ENCODE measurements around the gene MRPS35.

Gene MRPS35

DNA sequence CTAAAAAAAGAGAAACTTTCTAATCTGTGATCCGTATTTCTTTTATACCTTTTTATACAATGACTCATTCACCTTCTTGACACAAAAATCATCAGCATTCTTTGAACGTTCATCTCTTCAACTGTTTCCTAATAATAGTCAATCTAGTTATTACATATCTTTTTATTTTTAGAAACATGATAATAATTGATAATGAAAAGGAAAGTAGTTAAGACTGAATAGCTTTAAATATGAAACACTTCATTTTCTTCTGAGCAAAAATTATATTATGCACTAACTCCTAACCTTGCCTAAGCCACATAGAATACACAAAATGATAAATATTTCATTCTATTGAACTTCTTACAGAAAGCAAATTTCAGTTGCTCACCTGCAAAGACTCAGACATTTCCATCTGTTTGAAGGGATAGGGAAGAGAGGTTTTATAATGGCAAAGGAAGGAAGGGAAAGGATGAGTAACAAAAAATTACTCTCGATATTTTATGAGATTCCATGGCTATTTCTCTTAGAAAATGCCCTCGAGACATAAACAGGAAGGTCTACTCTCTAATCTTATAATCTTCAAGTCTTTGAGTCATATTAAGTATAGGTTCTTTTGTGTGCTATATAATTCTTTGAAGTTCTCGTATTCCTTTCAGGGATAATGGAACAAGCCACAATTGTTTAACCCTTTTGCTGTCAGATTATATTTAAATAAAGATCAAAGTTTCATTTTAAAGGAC, 61.9 kb downstream of the MRPS35 start:
- TF ChIP-seq, protein P1, sequence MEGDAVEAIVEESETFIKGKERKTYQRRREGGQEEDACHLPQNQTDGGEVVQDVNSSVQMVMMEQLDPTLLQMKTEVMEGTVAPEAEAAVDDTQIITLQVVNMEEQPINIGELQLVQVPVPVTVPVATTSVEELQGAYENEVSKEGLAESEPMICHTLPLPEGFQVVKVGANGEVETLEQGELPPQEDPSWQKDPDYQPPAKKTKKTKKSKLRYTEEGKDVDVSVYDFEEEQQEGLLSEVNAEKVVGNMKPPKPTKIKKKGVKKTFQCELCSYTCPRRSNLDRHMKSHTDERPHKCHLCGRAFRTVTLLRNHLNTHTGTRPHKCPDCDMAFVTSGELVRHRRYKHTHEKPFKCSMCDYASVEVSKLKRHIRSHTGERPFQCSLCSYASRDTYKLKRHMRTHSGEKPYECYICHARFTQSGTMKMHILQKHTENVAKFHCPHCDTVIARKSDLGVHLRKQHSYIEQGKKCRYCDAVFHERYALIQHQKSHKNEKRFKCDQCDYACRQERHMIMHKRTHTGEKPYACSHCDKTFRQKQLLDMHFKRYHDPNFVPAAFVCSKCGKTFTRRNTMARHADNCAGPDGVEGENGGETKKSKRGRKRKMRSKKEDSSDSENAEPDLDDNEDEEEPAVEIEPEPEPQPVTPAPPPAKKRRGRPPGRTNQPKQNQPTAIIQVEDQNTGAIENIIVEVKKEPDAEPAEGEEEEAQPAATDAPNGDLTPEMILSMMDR (IDR thresholded peaks at IDR 0.05; ENCODE audit: borderline replicate concordance, insufficient read depth, low read depth, low read length), result no peak
- no peak overlapping the region for H3K4me3 ChIP-seq (ENCODE audit: low read depth, low read length)

DNA sequence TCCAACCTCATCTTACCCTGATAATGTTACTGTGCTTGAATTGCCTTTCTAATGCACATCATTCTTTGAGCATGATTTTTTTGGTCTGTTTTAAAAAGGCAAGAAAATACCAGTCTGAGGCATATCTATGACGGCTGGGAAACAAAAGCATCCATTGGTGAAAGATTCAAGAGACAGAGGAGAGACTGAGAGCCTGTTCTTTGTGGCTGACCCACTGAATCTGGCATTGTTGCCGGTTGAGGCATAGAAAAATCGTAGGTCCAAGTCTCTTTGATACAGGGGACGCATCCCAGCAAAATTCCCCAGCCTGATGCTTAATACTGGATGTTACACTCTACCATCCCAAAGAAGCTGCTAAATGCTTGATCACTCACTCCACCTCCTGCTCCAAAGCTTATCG, 66.5 kb downstream of the MRPS35 start:
- TF ChIP-seq, protein P1 (IDR thresholded peaks at IDR 0.05; ENCODE audit: borderline replicate concordance, insufficient read depth, low read depth, low read length), result no peak

DNA sequence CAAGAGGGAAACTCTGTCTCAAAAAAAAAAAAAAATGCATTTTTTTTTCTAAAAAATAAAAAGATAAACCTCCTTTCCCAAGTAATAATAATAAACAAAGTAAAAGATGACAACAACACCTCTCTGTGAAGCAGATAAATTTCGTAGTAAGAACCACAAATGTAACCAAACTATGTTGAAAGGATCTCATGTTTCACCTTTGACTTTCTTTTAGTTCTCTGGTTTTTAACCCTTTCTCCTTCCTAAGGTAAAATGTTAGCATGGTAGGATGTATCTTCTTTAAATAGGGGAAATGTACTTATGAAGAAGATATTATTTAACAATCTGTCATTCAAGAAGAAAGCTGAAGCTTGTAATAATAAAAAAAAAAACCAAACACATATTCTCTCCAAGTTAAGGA, 67.6 kb downstream of the MRPS35 start:
- H3K4me3 ChIP-seq (ENCODE audit: low read depth, low read length), result no peak overlapping the region
- TF ChIP-seq, protein P1 (IDR thresholded peaks at IDR 0.05; ENCODE audit: borderline replicate concordance, insufficient read depth, low read depth, low read length), result no peak

More for the DNA sequence above, 66.5 kb downstream of the MRPS35 start:
- H3K4me3 ChIP-seq (ENCODE audit: low read depth, low read length), result no peak overlapping the region

DNA sequence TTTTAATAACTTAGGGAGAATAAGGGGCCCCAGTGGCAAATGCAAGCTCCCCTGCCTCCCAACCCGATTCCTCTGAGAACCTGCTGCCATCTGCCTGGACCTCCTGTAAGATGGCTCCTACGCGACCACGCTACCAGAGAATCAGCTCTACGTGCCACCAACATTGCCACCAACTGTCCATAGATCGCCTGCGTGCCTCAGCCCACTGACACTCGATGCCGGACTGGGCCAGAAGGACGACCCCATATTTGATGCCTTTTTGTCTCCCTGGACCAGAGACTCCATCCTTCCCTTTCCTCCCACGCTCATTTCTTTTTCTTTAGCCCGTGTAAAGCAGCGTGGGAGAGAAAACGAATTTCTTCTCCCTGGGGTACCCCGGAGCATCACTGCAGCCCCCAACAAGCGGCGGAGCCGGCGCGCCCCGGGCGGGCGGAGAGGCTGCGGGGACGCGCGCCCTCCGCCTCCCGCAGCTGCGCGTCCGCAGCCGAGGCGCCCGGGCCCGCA, 68.8 kb downstream of the MRPS35 start:
- TF ChIP-seq, protein P1 (IDR thresholded peaks at IDR 0.05; ENCODE audit: borderline replicate concordance, insufficient read depth, low read depth, low read length), result no peak
- peak overlapping the region; percentile 89 for H3K4me3 ChIP-seq (ENCODE audit: low read depth, low read length)

DNA sequence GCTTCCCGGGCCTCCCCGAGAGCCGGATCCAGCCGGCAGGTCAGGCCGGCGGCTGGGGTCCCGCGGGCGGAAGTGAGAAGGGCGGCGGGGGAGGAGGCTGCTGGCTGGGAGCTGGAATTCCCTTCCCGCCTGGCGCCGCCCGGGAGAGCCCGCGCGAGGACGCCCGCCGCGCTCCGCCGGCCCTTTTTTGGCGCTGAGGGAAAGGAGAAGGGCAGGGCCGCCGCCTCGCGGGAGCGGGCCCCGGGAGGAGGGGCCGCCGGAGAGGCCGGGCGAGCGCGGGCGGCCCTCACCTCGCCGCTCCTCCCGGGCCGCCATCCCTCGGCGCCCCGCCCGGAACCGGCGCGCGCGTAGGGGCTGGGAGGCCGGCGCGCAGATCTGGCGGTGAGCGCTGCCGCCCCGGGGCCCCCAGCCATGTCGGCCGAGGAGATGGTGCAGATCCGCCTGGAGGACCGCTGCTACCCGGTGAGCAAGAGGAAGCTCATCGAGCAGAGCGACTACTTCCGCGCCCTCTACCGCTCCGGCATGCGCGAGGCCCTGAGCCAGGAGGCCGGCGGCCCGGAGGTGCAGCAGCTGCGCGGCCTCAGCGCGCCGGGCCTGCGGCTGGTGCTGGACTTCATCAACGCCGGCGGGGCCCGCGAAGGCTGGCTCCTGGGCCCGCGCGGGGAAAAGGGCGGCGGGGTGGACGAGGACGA, 69.4 kb downstream of the MRPS35 start, which contains the start of the genes KLHL42 and MANSC4:
Gene KLHL42, plus strand, starts transcription at position 314 of the 692 bp plus-strand sequence. Its CDS starts 98 bp downstream, at position 412.
Gene MANSC4, minus strand, starts transcription at position 317 of the 692 bp plus-strand sequence. CDS start 8,960 bp downstream, outside the sequence.
- peak within 1 kb of the TSS; percentile 89 for H3K4me3 ChIP-seq (ENCODE audit: low read depth, low read length)
- TF ChIP-seq, protein P1 (IDR thresholded peaks at IDR 0.05; ENCODE audit: borderline replicate concordance, insufficient read depth, low read depth, low read length), result no peak

DNA sequence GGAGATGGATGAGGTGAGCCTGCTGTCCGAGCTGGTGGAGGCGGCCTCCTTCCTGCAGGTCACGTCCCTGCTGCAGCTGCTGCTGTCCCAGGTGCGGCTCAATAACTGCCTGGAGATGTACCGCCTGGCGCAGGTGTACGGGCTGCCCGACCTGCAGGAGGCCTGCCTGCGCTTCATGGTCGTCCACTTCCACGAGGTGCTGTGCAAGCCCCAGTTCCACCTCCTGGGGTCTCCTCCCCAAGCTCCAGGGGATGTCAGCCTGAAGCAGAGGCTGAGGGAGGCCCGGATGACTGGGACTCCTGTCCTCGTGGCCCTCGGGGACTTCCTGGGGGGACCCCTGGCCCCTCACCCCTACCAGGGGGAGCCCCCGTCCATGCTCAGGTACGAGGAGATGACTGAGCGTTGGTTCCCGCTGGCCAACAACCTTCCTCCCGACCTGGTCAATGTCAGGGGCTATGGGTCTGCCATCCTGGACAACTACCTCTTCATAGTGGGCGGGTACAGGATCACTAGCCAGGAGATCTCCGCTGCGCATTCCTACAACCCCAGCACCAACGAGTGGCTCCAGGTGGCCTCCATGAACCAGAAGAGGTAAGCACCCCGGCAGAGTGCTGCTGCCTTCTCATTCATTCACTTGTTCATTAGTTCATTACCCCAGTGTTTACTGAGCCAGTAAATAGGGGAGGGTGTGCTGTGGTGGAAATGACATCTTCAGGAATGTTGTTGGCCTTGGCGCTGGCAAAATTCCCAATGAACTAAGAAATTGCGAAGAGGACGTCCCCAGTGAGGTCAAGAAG, 70.2 kb downstream of the MRPS35 start:
- H3K4me3 ChIP-seq (ENCODE audit: low read depth, low read length), result peak overlapping the region; percentile 89

More for the DNA sequence above, 70.2 kb downstream of the MRPS35 start:
- TF ChIP-seq, protein P1 (IDR thresholded peaks at IDR 0.05; ENCODE audit: borderline replicate concordance, insufficient read depth, low read depth, low read length), result no peak
